HG02571 (cell line): ENCODE measurements around the gene NOS3.

Experiments
- ATAC-seq: cut with Tn5 transposase; IDR thresholded peaks from one replicate; pipeline ENCODE4 v1.9.1; 2021; ENCODE audit warnings: mild to moderate bottlenecking, moderate library complexity; ENCODE audit not compliant: unreplicated experiment

Gene NOS3

DNA sequence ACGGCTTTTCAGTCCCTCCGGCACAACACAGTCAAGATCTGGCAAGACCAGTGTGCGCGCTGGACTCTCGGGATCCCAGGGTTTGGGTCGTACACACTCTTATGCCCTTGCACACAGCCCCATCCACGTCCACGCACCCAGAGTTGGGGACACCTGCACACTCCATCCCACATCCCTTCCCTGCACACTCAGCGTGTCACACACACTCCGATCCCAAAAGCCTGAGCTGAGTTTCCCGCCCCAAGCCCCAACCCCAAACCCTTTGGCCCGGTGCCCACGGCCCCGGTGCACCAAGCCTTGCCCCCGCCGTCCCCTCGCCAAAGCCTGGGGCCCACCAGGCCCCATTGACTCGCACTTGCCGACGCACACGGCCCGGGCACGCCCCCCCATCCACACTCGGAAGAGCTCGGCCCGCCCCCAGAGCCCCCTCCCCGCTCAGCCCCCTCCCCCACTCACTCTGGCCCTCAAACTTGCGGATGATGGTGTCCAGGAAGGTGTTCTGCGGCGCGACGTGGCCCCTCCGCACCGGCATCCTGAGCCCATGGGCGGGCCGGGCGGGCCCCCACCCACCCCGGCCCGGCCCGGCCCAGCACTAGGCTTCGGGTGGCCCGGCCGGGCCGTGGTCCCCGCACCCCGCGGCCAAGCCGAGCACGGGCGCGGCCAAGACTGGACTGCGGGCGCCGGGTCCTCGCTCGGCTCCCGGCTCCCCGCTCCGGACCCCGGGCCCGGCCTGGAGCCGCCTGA lies 13.3 kb upstream of the NOS3 start:
- ATAC-seq = no peak

DNA sequence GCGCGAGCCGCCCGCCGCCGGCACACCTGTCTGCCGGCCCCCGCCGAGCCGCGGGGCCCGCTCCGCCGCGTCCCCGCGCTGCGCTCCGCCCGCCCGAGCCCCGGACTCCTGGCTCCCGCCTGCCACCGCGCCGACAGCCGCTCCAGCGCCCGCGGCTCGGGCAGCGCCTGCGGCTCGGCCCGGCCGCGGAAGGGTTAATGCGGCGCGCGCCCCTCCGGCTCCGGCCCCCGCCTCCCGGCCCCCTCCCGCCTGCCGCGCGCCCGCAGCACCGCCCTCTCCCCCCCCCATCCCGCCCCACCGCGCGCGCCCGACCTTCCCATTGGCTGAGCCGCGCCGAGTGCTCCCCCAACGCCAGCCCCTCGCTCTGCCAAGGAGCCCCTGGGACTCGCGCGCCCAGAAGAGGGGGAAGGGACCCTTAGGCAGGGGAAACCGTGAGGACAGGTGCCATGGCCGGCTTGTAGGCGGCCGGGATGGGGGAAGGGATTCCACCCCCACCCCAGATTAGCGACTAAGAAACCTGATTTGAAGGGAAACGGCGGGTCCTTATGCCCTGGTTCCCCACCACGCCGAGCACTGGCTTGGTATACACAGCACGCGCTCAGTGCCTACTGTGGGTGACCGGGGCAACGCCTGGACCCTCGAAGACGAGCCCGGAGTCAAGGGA lies 12.6 kb upstream of the NOS3 start, which contains the start of gene KCNH2:
KCNH2 (minus strand) TSS at position 196 of the 664 bp plus-strand sequence. CDS start 408 bp downstream, outside the sequence.
- no peak for ATAC-seq

DNA sequence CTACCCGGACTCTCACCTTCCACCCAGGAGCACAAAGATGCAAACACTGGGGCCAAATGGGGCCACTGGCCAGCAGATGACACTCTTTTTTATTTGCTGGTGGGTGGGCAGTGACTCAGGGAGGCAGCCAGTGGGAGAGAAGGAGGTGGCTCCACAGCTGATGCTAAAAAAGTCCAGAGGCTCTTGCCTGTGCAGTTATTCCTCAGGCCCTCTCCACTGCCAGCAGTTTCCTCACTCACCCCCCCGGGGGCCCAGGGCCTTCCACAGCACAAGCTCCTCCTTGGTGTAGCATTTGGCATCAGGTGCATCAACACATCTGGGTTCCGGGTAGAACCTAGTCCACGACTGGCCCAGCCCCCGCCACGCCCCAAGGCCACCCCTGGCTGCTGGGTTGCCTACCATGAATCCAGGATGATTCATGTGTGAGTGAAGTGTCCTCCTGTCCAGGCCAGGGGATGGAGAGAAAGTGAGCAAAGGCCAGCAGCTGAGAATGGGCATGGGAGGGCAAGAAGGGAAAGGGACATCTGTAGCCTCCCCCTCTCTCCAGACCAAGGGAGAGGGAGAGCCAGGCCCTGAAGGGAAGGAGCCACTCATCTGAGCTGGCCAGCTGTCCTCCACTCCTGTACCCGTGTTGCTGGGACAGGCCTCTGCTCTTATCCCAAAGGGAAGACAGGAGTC lies 11.0 kb upstream of the NOS3 start:
- no peak for ATAC-seq

DNA sequence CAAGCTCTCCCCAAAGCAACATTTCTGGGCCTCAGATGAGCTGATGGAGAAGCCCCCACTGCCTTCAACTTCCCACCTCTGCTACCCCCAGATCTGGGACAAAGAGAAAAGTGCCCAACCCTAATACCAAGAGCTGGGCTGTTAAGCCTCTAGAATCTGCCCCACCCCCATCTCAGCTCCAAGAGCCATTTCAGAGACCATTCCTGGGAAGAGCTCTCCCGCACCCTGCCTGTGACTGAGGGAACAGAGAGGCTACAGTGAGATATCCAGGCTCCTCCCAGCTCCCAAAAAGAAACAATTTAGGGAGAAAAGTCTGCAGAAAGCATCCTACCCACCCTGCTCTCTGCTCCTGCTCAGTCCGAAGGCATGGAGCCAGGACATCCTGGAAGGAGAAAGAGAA lies 10.2 kb upstream of the NOS3 start:
- no peak for ATAC-seq

DNA sequence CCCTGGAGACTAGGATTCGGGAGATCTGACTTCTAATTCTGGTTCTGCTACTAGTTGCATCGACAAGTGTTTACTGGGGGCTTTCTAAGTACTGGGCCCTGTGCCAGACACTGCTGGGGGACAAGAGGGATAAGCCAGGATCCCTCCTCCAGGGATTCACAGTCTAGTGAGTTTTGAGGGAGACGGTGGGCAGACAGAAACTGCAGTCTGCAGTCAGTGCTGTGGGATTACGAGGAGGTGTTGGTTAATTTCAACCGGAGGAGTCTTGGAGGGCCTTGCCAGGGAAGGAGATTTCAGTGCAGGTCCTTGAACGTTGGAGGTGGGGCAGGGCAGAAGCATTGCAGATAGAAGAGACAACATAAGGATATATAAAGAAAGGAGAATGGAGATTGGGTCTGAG lies 9.2 kb upstream of the NOS3 start:
- no peak for ATAC-seq

DNA sequence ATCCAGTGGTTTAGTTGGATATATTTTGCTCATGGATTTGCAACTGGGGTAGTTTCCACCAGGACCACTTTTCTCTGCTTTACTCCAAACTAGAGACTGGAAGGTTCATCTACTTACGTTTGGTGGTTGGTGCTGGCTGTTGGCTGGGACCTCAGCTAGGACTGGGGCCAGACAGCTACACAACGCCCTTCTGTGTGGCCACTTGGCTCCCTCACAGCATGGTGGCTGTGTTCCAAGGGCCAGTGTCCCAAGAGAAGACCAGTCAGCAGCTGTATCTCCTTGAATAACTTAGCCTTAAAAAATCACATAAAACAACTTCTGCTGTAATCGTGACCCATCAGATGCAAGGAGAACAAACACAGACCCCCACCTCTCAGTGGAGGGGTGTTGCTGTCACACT lies 8.5 kb upstream of the NOS3 start:
- ATAC-seq = no peak

DNA sequence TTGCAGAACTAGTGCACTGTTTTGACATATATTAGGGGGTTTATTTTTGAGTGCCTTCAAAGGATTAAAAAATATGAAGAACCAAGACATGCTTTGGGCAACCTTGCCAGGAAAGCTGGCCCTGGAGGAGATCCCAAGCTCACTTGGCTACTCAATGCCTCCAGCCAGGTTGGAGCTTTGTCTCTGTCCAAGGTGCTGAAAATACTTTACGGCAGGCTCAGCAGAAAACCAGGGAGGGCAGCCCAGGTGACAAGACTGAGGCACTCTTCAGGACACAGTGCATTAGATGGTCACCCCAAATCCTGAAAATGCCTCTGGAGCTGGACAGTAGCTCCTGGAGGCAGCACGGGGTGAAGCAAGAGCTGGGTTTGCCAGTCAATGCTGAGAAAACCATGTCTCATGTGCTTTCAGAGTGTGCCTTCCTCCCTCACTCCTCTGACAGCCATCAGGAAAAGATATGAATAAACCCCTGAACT lies 6.9 kb upstream of the NOS3 start:
- no peak for ATAC-seq

DNA sequence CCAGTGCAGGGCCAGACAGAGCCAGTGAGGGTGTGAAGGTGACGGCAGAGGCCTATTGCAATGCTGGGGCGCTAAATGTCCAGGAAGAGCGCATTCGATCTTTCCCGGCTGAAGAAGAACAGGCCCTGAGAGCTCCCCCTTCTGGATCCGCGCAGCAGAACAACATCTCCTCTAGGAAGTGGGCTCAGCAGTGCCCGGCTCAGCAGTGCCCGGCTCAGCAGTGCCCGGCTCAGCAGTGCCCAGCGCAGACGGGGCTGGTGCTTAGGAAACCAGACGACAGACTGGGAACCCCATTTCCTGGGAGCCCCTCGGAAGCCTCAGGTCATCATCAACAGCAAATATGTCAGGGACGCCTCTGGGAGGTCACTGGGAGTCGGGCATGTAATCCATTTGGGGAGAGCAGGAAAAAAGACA lies 4.7 kb upstream of the NOS3 start:
- ATAC-seq = no peak

DNA sequence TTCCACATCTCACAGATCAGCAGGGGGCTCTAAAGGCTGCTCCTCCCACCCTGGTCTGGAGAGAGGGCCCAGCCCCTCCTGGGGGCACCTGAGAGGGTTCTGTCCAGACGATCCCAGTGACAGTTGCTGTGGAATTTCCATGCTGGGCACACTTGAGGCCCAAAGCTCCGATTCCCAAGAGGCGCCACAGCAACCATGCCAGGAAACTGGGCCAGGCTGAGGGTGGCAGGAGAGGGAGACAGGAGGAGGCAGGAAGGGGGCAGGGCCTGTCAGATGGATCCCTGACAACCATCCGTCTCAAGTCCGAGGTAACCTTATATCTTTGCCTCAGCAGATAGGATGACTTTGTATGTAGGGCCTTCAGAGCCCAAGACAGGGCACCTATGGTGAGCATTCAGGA lies 4.3 kb upstream of the NOS3 start:
- no peak for ATAC-seq

DNA sequence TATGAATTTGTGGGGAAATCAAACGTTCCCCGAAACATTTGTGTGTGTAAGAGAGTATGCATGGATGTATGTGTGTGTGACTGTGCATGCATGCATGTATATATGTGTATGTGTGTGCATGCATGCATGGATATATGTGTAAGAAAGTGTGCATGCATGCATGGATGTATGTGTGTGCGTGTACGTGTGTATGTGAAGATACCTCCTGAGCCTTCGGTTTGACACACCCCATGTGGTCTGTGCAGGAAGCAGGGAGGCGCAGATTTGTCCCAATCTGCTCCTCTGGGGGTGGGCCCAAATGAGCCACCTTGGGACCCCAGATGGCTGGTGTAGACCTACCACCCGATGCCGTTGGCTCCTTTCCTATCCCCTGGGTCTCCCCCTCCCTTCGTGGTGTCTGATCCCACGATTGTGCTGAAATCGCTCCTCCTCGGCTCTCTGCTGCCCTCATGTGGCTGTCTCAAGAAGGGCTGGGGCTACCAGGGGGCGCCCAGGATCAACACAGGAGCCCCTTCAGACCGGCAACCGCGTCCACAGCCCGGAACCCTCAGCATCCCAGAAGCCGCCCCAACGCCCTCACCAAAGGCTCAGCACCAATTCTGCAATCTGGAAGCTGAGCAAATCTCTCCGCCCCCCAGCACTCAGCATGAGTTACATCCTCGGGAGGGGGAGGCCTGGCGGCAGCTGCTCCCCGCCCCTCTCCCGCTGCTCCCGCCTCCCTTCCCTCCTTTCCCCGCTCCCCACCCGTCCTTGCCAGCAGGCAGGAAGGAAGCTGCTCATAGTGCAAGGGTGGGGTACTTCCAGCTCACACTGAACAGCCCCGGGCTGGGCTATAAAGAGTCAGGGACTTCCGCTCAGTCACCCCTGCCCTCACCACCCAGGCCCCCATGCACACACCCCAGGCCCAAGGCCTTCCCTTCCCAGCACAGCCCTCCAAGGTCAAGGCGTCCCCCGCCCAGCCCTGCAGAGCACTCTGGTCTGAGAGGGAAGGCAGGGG lies 2.3 kb upstream of the NOS3 start:
- ATAC-seq = no peak

DNA sequence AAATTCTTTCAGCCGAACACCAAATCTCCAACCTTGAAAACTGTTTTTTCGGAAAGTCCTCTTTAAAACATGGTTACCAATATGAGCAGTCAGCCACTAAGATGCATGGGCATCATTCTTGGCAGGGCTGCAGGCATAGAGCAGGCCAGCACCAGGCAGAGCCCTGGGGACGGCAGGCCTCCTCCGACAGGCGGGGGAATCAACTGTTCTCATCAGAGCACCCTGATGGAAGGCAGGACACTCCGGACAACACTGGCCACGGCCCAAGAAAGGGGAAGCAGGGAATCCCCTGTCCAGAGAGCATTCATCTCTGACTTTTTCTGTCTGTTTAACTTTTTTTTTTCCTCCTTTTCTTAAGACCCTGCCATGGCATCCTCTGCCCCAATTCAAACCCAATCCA lies 1.4 kb upstream of the NOS3 start:
- no peak for ATAC-seq

DNA sequence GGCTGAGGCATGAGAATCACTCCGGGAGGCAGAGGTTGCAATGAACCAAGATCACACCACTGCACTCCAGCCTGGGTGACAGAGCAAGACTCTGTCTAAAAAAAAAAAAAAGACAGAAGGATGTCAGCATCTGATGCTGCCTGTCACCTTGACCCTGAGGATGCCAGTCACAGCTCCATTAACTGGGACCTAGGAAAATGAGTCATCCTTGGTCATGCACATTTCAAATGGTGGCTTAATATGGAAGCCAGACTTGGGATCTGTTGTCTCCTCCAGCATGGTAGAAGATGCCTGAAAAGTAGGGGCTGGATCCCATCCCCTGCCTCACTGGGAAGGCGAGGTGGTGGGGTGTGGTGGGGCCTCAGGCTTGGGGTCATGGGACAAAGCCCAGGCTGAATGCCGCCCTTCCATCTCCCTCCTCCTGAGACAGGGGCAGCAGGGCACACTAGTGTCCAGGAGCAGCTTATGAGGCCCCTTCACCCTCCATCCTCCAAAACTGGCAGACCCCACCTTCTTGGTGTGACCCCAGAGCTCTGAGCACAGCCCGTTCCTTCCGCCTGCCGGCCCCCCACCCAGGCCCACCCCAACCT lies 1.3 kb downstream of the NOS3 start:
- no peak for ATAC-seq

DNA sequence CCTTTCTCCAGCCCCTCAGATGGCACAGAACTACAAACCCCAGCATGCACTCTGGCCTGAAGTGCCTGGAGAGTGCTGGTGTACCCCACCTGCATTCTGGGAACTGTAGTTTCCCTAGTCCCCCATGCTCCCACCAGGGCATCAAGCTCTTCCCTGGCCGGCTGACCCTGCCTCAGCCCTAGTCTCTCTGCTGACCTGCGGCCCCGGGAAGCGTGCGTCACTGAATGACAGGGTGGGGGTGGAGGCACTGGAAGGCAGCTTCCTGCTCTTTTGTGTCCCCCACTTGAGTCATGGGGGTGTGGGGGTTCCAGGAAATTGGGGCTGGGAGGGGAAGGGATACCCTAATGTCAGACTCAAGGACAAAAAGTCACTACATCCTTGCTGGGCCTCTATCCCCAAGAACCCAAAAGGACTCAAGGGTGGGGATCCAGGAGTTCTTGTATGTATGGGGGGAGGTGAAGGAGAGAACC lies 2.1 kb downstream of the NOS3 start:
- ATAC-seq = no peak

DNA sequence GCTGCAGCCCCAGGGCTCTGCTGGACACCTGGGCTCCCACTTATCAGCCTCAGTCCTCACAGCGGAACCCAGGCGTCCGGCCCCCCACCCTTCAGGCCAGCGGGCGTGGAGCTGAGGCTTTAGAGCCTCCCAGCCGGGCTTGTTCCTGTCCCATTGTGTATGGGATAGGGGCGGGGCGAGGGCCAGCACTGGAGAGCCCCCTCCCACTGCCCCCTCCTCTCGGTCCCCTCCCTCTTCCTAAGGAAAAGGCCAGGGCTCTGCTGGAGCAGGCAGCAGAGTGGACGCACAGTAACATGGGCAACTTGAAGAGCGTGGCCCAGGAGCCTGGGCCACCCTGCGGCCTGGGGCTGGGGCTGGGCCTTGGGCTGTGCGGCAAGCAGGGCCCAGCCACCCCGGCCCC lies 2.7 kb downstream of the NOS3 start:
- no peak for ATAC-seq

DNA sequence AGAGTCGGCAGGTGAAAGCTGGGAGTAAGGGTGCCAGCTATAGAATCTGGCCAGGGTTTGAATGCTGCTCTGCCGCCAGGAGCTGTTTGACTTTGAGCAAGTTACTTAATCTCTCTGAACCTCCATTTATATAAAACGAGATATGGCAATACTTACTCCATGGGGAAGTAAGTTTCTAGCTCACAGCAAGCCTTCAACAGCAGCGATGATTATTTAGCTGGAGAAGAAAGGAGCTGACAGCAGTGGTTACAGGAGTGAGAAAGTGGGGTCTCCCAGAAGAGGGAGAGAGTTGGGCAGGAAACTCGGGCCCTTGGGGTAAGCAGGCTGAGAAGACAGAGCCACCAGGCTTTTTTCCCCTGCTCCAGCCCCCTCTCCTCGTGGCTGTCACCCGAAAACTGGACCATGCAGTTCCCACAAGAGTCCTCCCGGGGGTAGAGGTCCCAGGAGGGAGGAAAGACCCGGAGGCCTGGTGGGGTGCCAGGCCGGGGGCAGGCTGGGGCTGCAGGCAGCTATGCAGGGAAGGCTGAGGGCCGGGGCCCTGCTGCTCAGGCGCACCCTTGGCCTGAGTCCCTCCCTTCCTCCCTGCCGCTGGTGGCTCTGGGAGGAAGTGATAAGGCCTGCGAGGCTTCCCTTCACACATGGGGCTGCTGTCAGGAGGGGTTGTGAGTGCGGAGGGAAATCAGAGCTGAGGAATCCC lies 3.5 kb downstream of the NOS3 start:
- no peak for ATAC-seq

DNA sequence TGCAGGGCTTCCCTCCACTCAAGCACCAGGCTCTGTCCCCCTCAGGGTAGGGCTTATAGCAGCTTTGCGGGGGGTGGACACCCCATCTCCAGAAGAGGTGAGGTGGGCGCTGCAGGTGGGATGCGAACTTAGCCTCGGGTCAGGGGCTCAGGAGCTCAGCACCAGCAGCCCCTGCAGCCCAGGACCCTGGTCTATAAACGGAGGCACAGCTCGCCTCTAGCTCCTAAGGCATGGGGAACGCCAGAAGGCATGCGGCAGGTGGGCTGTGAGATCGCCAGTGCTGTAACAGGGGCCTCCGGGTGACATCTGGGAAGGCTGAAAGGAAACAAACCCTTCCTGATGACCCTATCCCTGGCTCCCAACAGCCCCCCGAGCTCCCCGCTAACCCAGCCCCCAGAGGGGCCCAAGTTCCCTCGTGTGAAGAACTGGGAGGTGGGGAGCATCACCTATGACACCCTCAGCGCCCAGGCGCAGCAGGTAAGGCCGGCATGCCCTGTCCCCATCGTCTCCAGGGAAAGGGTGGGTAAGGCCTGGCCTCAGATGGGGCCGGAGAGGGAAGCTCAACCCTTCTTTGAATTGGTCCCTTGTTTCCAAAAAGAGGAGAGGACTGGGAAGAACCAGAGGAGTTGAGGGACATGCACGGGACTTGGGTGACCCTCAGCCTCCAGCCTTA lies 4.2 kb downstream of the NOS3 start:
- no peak for ATAC-seq

DNA sequence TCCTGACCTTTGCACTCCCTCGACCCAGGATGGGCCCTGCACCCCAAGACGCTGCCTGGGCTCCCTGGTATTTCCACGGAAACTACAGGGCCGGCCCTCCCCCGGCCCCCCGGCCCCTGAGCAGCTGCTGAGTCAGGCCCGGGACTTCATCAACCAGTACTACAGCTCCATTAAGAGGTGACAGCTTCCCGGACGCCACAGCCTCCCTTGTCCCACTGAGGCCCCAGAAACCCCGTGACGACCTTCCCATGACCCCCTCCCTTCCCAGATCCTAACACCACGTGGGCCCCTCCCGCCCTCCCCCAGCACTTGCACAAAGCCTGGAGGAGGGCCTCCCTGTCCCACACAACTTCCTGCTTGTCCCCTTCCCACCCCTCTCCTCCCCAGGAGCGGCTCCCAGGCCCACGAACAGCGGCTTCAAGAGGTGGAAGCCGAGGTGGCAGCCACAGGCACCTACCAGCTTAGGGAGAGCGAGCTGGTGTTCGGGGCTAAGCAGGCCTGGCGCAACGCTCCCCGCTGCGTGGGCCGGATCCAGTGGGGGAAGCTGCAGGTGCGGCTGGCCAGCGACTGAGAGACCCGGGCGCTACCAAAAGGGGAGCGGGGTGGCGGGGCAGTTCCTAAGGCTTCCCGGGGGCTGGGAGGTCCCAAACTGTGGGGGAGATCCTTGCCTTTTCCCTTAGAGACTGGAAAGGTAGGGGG lies 5.7 kb downstream of the NOS3 start:
- ATAC-seq = no peak

DNA sequence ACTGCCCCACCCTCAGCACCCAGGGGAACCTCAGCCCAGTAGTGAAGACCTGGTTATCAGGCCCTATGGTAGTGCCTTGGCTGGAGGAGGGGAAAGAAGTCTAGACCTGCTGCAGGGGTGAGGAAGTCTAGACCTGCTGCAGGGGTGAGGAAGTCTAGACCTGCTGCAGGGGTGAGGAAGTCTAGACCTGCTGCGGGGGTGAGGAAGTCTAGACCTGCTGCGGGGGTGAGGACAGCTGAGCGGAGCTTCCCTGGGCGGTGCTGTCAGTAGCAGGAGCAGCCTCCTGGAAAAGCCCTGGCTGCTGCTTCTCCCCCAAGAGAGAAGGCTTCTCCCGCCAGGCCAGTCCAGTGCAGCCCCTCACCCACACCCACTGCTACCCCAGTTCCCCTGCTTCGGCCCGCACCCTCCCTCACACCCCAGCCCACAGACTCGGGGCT lies 6.3 kb downstream of the NOS3 start:
- no peak for ATAC-seq
